CD4-positive, alpha-beta T cell treated with Interleukin-4 for 1 hour (primary cell): ENCODE measurements around the gene SYT2.
"Not testable (repeated sequence)": the region's sequence is repeated elsewhere in the genome, so short reads cannot be mapped to it uniquely, and the experiment has no call there.

Experiments used
- DNase-seq, 2 donors: peaks; one replicate each; pipeline ENCODE4 v3.0.0-alpha.2; 2020 to 2022

Gene SYT2

GRCh38 chr1:202620036-202620435 is 90.2 kb downstream of the SYT2 start:
- not testable (repeated sequence) for DNase-seq

GRCh38 chr1:202619505-202619904 is 90.7 kb downstream of the SYT2 start:
- DNase-seq: no peak

- not testable (repeated sequence) for DNase-seq
Observed at GRCh38 chr1:202619012-202619411, 91.2 kb downstream of the SYT2 start.

GRCh38 chr1:202616355-202616915 is 93.8 kb downstream of the SYT2 start:
- no peak for DNase-seq

- peak; percentile 20 to 61 for DNase-seq
Observed at GRCh38 chr1:202615501-202616354, 94.5 kb downstream of the SYT2 start.

GRCh38 chr1:202615208-202615500 is 95.1 kb downstream of the SYT2 start:
- not testable (repeated sequence) for DNase-seq

- DNase-seq: not testable (repeated sequence)
Observed at GRCh38 chr1:202614363-202615207, 95.7 kb downstream of the SYT2 start.

- no peak for DNase-seq
Observed at GRCh38 chr1:202613571-202613970, 96.7 kb downstream of the SYT2 start.

GRCh38 chr1:202612036-202612435 is 98.2 kb downstream of the SYT2 start:
- DNase-seq: not testable (repeated sequence)

- no peak for DNase-seq
Observed at GRCh38 chr1:202605515-202605914, 104.7 kb downstream of the SYT2 start.

- no peak for DNase-seq
Observed at GRCh38 chr1:202603435-202603834, 106.8 kb downstream of the SYT2 start.

GRCh38 chr1:202600432-202601041 is 109.7 kb downstream of the SYT2 start:
- DNase-seq: no peak

- peak; percentile 22 to 33 for DNase-seq
Observed at GRCh38 chr1:202599669-202600431, 110.4 kb downstream of the SYT2 start.

GRCh38 chr1:202597090-202597761 is 113.0 kb downstream of the SYT2 start:
- no peak for DNase-seq

GRCh38 chr1:202596638-202597037 is 113.6 kb downstream of the SYT2 start:
- no peak for DNase-seq

GRCh38 chr1:202593845-202594244 is 116.4 kb downstream of the SYT2 start:
- DNase-seq: no peak

- DNase-seq: no peak
Observed at GRCh38 chr1:202592146-202592545, 118.1 kb downstream of the SYT2 start.

GRCh38 chr1:202591515-202591914 is 118.7 kb downstream of the SYT2 start:
- no peak for DNase-seq

GRCh38 chr1:202590975-202591411 is 119.3 kb downstream of the SYT2 start:
- DNase-seq: no peak

- no peak for DNase-seq
Observed at GRCh38 chr1:202590126-202590525, 120.1 kb downstream of the SYT2 start.

GRCh38 chr1:202589190-202589930 is 120.9 kb downstream of the SYT2 start:
- DNase-seq: no peak
